CD14-positive monocyte (primary cell): Measurements from ENCODE around the gene SERTAD3. TPM values are rescaled to one million over a fixed set of nuclear protein-coding genes. Genes with fewer than 3 reads are reported as not detected.
"Not testable (repeated sequence)": the region's sequence is repeated elsewhere in the genome, so short reads cannot be mapped to it uniquely, and the experiment has no call there.

Experiments
- DNase-seq, 3 donors: peaks; one replicate each; pipeline ENCODE4 v3.0.0-alpha.2; 2011 to 2022
- H2AFZ ChIP-seq: 2 replicates; pipeline ENCODE4 v1.6.0; 2012; ENCODE audit warnings: mild to moderate bottlenecking, low read depth, low read length, inconsistent platforms; ENCODE audit not compliant: insufficient read depth, poor library complexity, severe bottlenecking
- H3K27ac ChIP-seq, 2 donors: 1 replicate in 1 of 2; 2 replicates in 1 of 2; pipeline ENCODE4 v1.5.1; 2012 to 2013; ENCODE audit warnings: low read length in 2 of 2, control low read depth in 1 of 2, inconsistent platforms in 1 of 2, low read depth in 1 of 2, mild to moderate bottlenecking in 1 of 2
- H3K27me3 ChIP-seq, 2 donors: one replicate each; pipeline versions ENCODE4 v1.6.0 to v1.6.1; 2011 to 2013; ENCODE audit warnings: low read length in 2 of 2; ENCODE audit not compliant: control insufficient read depth in 2 of 2, insufficient read depth in 2 of 2
- H3K36me3 ChIP-seq, 2 donors: replicated peaks in 1 of 2; 1 replicate in 1 of 2; 2 replicates in 1 of 2; pipeline versions ENCODE4 v1.5.1 to v1.6.1; 2012 to 2013; ENCODE audit warnings: low read length in 2 of 2, control low read depth in 1 of 2, inconsistent platforms in 1 of 2, mild to moderate bottlenecking in 1 of 2; ENCODE audit not compliant: insufficient read depth in 2 of 2, control insufficient read depth in 1 of 2
- H3K4me1 ChIP-seq, 2 donors: 1 replicate in 1 of 2; 2 replicates in 1 of 2; pipeline versions ENCODE4 v1.5.1 to v1.6.1; 2012 to 2013; ENCODE audit warnings: low read length in 2 of 2, control low read depth in 1 of 2, inconsistent platforms in 1 of 2, mild to moderate bottlenecking in 1 of 2, moderate library complexity in 1 of 2; ENCODE audit not compliant: insufficient read depth in 2 of 2, control insufficient read depth in 1 of 2
- H3K4me2 ChIP-seq: replicated peaks from 2 replicates; pipeline ENCODE3; 2012; ENCODE audit warnings: low read length, moderate library complexity, mild to moderate bottlenecking; ENCODE audit not compliant: poor library complexity, severe bottlenecking; ENCODE audit errors: extremely low read depth
- H3K4me3 ChIP-seq, 3 experiments: fragments of 200-600 bp in 1 of 3; sonication (generic) in 1 of 3; replicated peaks in 1 of 3; 1 replicate in 2 of 3; 2 replicates in 1 of 3; pipeline ENCODE4 v1.5.1; 2011 to 2013; ENCODE audit warnings: low read length in 3 of 3, mild to moderate bottlenecking in 3 of 3, control low read depth in 2 of 3, low read depth in 2 of 3, inconsistent platforms in 1 of 3, moderate library complexity in 1 of 3
- H3K79me2 ChIP-seq: 2 replicates; pipeline ENCODE4 v1.6.0; 2012; ENCODE audit warnings: mild to moderate bottlenecking, control low read depth, inconsistent platforms, low read length, moderate library complexity; ENCODE audit not compliant: insufficient read depth
- H3K9ac ChIP-seq: 2 replicates; pipeline ENCODE4 v1.6.0; 2017; ENCODE audit warnings: low read length, mild to moderate bottlenecking; ENCODE audit not compliant: insufficient read depth, poor library complexity, severe bottlenecking
- H3K9me3 ChIP-seq, 2 donors: replicated peaks in 1 of 2; 1 replicate in 1 of 2; 2 replicates in 1 of 2; pipeline versions ENCODE4 v1.5.1 to v1.6.1; 2012 to 2013; ENCODE audit warnings: low read length in 2 of 2, control low read depth in 1 of 2; ENCODE audit not compliant: control insufficient read depth in 1 of 2, insufficient read depth in 1 of 2
- H4K20me1 ChIP-seq: 2 replicates; pipeline ENCODE4 v1.6.0; 2012; ENCODE audit warnings: mild to moderate bottlenecking, low read length, control low read depth, moderate library complexity; ENCODE audit not compliant: insufficient read depth
- H3K27ac Mint-ChIP-seq, 7 donors: one replicate each; pipeline ENCODE4 v1.8.0; 2020; ENCODE audit warnings: mild to moderate bottlenecking in 7 of 7, mixed read lengths in 7 of 7, moderate library complexity in 6 of 7, inconsistent platforms in 2 of 7
- H3K27me3 Mint-ChIP-seq, 3 donors: one replicate each; pipeline ENCODE4 v1.8.0; 2021 to 2022; ENCODE audit warnings: low read depth in 3 of 3, mild to moderate bottlenecking in 3 of 3, mixed read lengths in 3 of 3, moderate library complexity in 3 of 3, inconsistent platforms in 1 of 3
- H3K36me3 Mint-ChIP-seq, 2 donors: one replicate each; pipeline ENCODE4 v1.8.0; 2020; ENCODE audit warnings: mixed read lengths in 2 of 2, inconsistent platforms in 1 of 2, mild to moderate bottlenecking in 1 of 2
- H3K4me1 Mint-ChIP-seq: one replicate; pipeline ENCODE4 v1.8.0; 2020; ENCODE audit warnings: mild to moderate bottlenecking, mixed read lengths
- H3K4me3 Mint-ChIP-seq, 2 donors: one replicate each; pipeline ENCODE4 v1.8.0; 2020; ENCODE audit warnings: mild to moderate bottlenecking in 2 of 2, mixed read lengths in 2 of 2, moderate library complexity in 1 of 2
- H3K9me3 Mint-ChIP-seq, 7 donors: one replicate each; pipeline ENCODE4 v1.8.0; 2020 to 2022; ENCODE audit warnings: mixed read lengths in 7 of 7, mild to moderate bottlenecking in 6 of 7, moderate library complexity in 6 of 7, inconsistent platforms in 2 of 7
- CTCF ChIP-seq: fragments of 200-600 bp; IDR thresholded peaks from one replicate; pipeline ENCODE4 v1.8.0; 2022; ENCODE audit warnings: antibody characterized with exemption, mild to moderate bottlenecking
- WGBS: methylation state at CpG from one replicate; pipeline ENCODE4 v1.1.5; 2013; ENCODE audit warnings: missing lambda C conversion rate; ENCODE audit not compliant: insufficient coverage; 5-methylcytosine and 5-hydroxymethylcytosine counted together
- intact Hi-C, 2 donors: fragments of 100-400 bp; cut with micrococcal nuclease; formaldehyde crosslinking; loops; one replicate each; pipeline versions ENCODE4 v1.15.0 to v1.15.1; 2023
- polyA plus RNA-seq, 3 donors: library from polyadenylated mRNA; depleted of rRNA in 1 of 3; unstranded in 2 of 3; stranded (reverse) in 1 of 3; fragments of 300-500 nt in 2 of 3; fragments of >200 nt in 1 of 3; fragmentation: Illumina TruSeq in 2 of 3; gene quantifications; 1 replicate in 2 of 3; 2 replicates in 1 of 3; pipeline ENCODE4 v1.2.3, GENCODE V29; 2012 to 2021

The SERTAD3 gene
- polyA plus RNA-seq, 3 donors, result 30.4 to 57.2 (median 49.4) TPM

GRCh38 chr19:40431698-40432097 is 12.4 kb downstream of the SERTAD3 start:
- H3K4me2 ChIP-seq, result no peak overlapping the region
- H3K27ac Mint-ChIP-seq, result no peak overlapping the region
- H3K4me1 ChIP-seq, result peaks cover 42 to 43% of the 10 kb centered on the region in 2 donors
- peaks cover 0 to 3% (median 0%) of the 10 kb centered on the region in 3 donors for H3K27me3 Mint-ChIP-seq
- H3K9ac ChIP-seq, result no peak overlapping the region
- H3K27me3 ChIP-seq, result no peaks in the 10 kb centered on the region
- H3K4me3 Mint-ChIP-seq, result no peak overlapping the region
- peaks cover 39% of the 10 kb centered on the region for H3K4me1 Mint-ChIP-seq
- no peaks in the 10 kb centered on the region for H4K20me1 ChIP-seq
- peaks cover 0 to 2% (median 0%) of the 10 kb centered on the region in 7 donors for H3K9me3 Mint-ChIP-seq
- no peaks in the 10 kb centered on the region for H3K36me3 ChIP-seq
- no peaks in the 10 kb centered on the region for H3K9me3 ChIP-seq
- H3K4me3 ChIP-seq, result no peak overlapping the region
- no CpG with 5 or more reads among the region's 3 CpGs for WGBS
- H3K27ac ChIP-seq, result no peak overlapping the region
- no peak overlapping the region for H2AFZ ChIP-seq
- no peak for DNase-seq
- TF ChIP-seq CTCF, result no peak
- peaks cover 8% of the 10 kb centered on the region for H3K79me2 ChIP-seq
- no peaks in the 10 kb centered on the region for H3K36me3 Mint-ChIP-seq
- intact Hi-C loops, result no loop called here

GRCh38 chr19:40430242-40430641 is 13.9 kb downstream of the SERTAD3 start:
- H3K9me3 ChIP-seq, DNase-seq, H3K36me3 Mint-ChIP-seq, H3K27ac Mint-ChIP-seq, H3K4me3 ChIP-seq, H3K4me3 Mint-ChIP-seq, intact Hi-C loops, H3K79me2 ChIP-seq, H3K4me2 ChIP-seq, H2AFZ ChIP-seq, H3K27me3 ChIP-seq, H3K27ac ChIP-seq, H4K20me1 ChIP-seq, H3K36me3 ChIP-seq, H3K27me3 Mint-ChIP-seq, H3K9ac ChIP-seq, H3K9me3 Mint-ChIP-seq: not testable (repeated sequence)
- peaks cover 33 to 35% of the 10 kb centered on the region in 2 donors for H3K4me1 ChIP-seq
- WGBS, result 88% methylated on average over 2 of the region's 10 CpGs
- peaks cover 32% of the 10 kb centered on the region for H3K4me1 Mint-ChIP-seq

GRCh38 chr19:40428197-40428596 is 15.9 kb downstream of the SERTAD3 start:
- intact Hi-C loops, result loop anchor here in 1 of 2 donors (10.0 kb wide), 1 partner anchor 123 kb away; no protein-coding TSS in a partner anchor

More at GRCh38 chr19:40428197-40428596, 15.9 kb downstream of the SERTAD3 start:
- H3K4me3 Mint-ChIP-seq, H3K4me3 ChIP-seq, H3K27me3 Mint-ChIP-seq, H3K9me3 Mint-ChIP-seq, H3K36me3 Mint-ChIP-seq, H2AFZ ChIP-seq, DNase-seq, H3K36me3 ChIP-seq, H3K27ac Mint-ChIP-seq, H3K27me3 ChIP-seq, H3K27ac ChIP-seq, H3K4me2 ChIP-seq, H3K9me3 ChIP-seq, H3K9ac ChIP-seq: not testable (repeated sequence)
- peaks cover 13% of the 10 kb centered on the region for H4K20me1 ChIP-seq
- peaks cover 28% of the 10 kb centered on the region for H3K79me2 ChIP-seq
- WGBS, result 96% methylated on average over 3 of the region's 7 CpGs
- peaks cover 28% of the 10 kb centered on the region for H3K4me1 Mint-ChIP-seq
- peaks cover 25 to 27% of the 10 kb centered on the region in 2 donors for H3K4me1 ChIP-seq
